Skin epidermis (tissue), 12 donors: ENCODE measurements around the gene OR52D1.

ENCODE experiments used
- H3K27ac ChIP-seq, 21 experiments: fragments of 200-600 bp; sonication (generic) in 11 of 21; one replicate each; pipeline ENCODE4 v1.5.0; 2020; ENCODE audit warnings: mild to moderate bottlenecking in 3 of 21, inconsistent platforms in 2 of 21, moderate library complexity in 2 of 21
- H3K4me3 ChIP-seq, 7 experiments: fragments of 200-600 bp; sonication (generic) in 2 of 7; one replicate each; pipeline ENCODE4 v1.5.0; 2020; ENCODE audit warnings: inconsistent platforms in 2 of 7, mild to moderate bottlenecking in 2 of 7, moderate library complexity in 1 of 7

OR52D1 gene

GRCh38 chr11:5507933-5508305 lies 19.4 kb downstream of the OR52D1 start:
- no peak overlapping the region for H3K4me3 ChIP-seq
- H3K27ac ChIP-seq: no peak overlapping the region

GRCh38 chr11:5508605-5509004 lies 20.1 kb downstream of the OR52D1 start:
- H3K4me3 ChIP-seq: no peak overlapping the region
- H3K27ac ChIP-seq: no peak overlapping the region

GRCh38 chr11:5509803-5510202 lies 21.3 kb downstream of the OR52D1 start, which contains the start of gene UBQLN3:
UBQLN3 (minus strand) TSS chr11:5509957; CDS start chr11:5509558, 399 bp downstream.
- H3K4me3 ChIP-seq: no peak within 1 kb of the TSS
- H3K27ac ChIP-seq: no peak within 1 kb of the TSS

- no peak overlapping the region for H3K4me3 ChIP-seq
- H3K27ac ChIP-seq: no peak overlapping the region
These were observed 26.4 kb downstream of the OR52D1 start for GRCh38 chr11:5514841-5515240.

- no peak within 1 kb of the TSS for H3K4me3 ChIP-seq
- H3K27ac ChIP-seq: no peak within 1 kb of the TSS
These were observed 28.1 kb downstream of the OR52D1 start, which contains the start of gene UBQLNL for GRCh38 chr11:5516599-5516998. UBQLNL (minus strand) TSS chr11:5516699; CDS start chr11:5516441, 258 bp downstream.

GRCh38 chr11:5521540-5521939 lies 33.1 kb downstream of the OR52D1 start:
- Histone ChIP-seq H3K4me3 (no peak overlapping the region), H3K27ac (no peak overlapping the region)

- Histone ChIP-seq H3K27ac (no peak overlapping the region), H3K4me3 (no peak overlapping the region)
These were observed 33.8 kb downstream of the OR52D1 start for GRCh38 chr11:5522308-5522707.

GRCh38 chr11:5524756-5525155 lies 36.3 kb downstream of the OR52D1 start:
- H3K4me3 ChIP-seq: no peak overlapping the region
- H3K27ac ChIP-seq: no peak overlapping the region

GRCh38 chr11:5527716-5528115 lies 39.2 kb downstream of the OR52D1 start:
- no peak overlapping the region for H3K4me3 ChIP-seq
- no peak overlapping the region for H3K27ac ChIP-seq

- H3K27ac ChIP-seq: no peak overlapping the region
- H3K4me3 ChIP-seq: no peak overlapping the region
These were observed 40.0 kb downstream of the OR52D1 start for GRCh38 chr11:5528495-5528894.

GRCh38 chr11:5531053-5531831 lies 42.8 kb downstream of the OR52D1 start:
- Histone ChIP-seq H3K4me3 (no peak overlapping the region), H3K27ac (no peak overlapping the region)

GRCh38 chr11:5534046-5534445 lies 45.6 kb downstream of the OR52D1 start:
- Histone ChIP-seq H3K4me3 (no peak overlapping the region), H3K27ac (no peak overlapping the region)

- Histone ChIP-seq H3K4me3 (no peak overlapping the region), H3K27ac (no peak overlapping the region)
These were observed 48.0 kb downstream of the OR52D1 start for GRCh38 chr11:5536482-5536881.
